HG03108 (cell line): ENCODE data around the gene IL17A.

Experiments
- ATAC-seq: cut with Tn5 transposase; IDR thresholded peaks from one replicate; pipeline ENCODE4 v1.9.1; 2021; ENCODE audit warnings: moderate library complexity; ENCODE audit not compliant: unreplicated experiment

Gene IL17A

GRCh38 chr6:52210227-52210626 lies 24.1 kb downstream of the IL17A start:
- ATAC-seq, result peak; percentile 71

GRCh38 chr6:52213127-52213526 lies 27.0 kb downstream of the IL17A start:
- no peak for ATAC-seq

GRCh38 chr6:52215787-52216186 lies 29.6 kb downstream of the IL17A start:
- ATAC-seq, result no peak

GRCh38 chr6:52216932-52217575 lies 30.9 kb downstream of the IL17A start:
- ATAC-seq, result no peak

GRCh38 chr6:52217761-52218160 lies 31.6 kb downstream of the IL17A start:
- ATAC-seq, result no peak

- ATAC-seq, result peak; percentile 70
These were observed 35.1 kb downstream of the IL17A start for GRCh38 chr6:52221302-52221701.

- peak; percentile 99 for ATAC-seq
These were observed 41.3 kb downstream of the IL17A start for GRCh38 chr6:52227495-52227894.

GRCh38 chr6:52230685-52231084 lies 44.5 kb downstream of the IL17A start:
- no peak for ATAC-seq

- ATAC-seq, result no peak
These were observed 45.4 kb downstream of the IL17A start for GRCh38 chr6:52231406-52232127.

- ATAC-seq, result no peak
These were observed 46.8 kb downstream of the IL17A start for GRCh38 chr6:52233005-52233404.

- peak; percentile 83 for ATAC-seq
These were observed 48.0 kb downstream of the IL17A start for GRCh38 chr6:52233975-52234823.
